HCT116 (cell line): ENCODE data around the gene ALG3.

Experiments used
- CEBPB ChIP-seq: IDR thresholded peaks from 2 replicates; pipeline ENCODE4 v1.6.1; 2012; ENCODE audit warnings: low read depth
- POLR2A ChIP-seq: IDR thresholded peaks from 2 replicates; pipeline ENCODE4 v1.7.0; 2011; ENCODE audit warnings: borderline replicate concordance; ENCODE audit not compliant: insufficient read depth, insufficient read length; ENCODE audit errors: extremely low read depth
- POLR2AphosphoS5 ChIP-seq: IDR thresholded peaks from 2 replicates; pipeline ENCODE4 v1.6.1; 2011; ENCODE audit warnings: mild to moderate bottlenecking, low read depth, low read length, moderate library complexity
- SP1 ChIP-seq: IDR thresholded peaks from 2 replicates; pipeline ENCODE4 v1.6.1; 2012; ENCODE audit warnings: low read depth
- YY1 ChIP-seq: IDR thresholded peaks from 2 replicates; pipeline ENCODE4 v1.6.1; 2011; ENCODE audit warnings: low read length, low read depth, moderate library complexity, mild to moderate bottlenecking; ENCODE audit not compliant: insufficient replicate concordance; ENCODE audit errors: extremely low read depth
- TF ChIP-seq, protein P1 (sequence below), 3 experiments: fragments of 200-600 bp in 1 of 3; sonication (generic) in 1 of 3; IDR thresholded peaks in 2 of 3; conservative IDR thresholded peaks in 1 of 3; 2 replicates each; pipeline ENCODE4 v1.5.1; 2012 to 2017; ENCODE audit warnings: low read depth in 2 of 3, low read length in 2 of 3, antibody characterized with exemption in 1 of 3, borderline replicate concordance in 1 of 3, control low read depth in 1 of 3, mild to moderate bottlenecking in 1 of 3, mixed read lengths in 1 of 3, mixed run types in 1 of 3, moderate library complexity in 1 of 3; ENCODE audit not compliant: insufficient read depth in 1 of 3
- TF ChIP-seq, protein P2 (sequence below): IDR thresholded peaks from 2 replicates; pipeline ENCODE4 v1.6.1; 2012; ENCODE audit warnings: low read depth

DNA sequence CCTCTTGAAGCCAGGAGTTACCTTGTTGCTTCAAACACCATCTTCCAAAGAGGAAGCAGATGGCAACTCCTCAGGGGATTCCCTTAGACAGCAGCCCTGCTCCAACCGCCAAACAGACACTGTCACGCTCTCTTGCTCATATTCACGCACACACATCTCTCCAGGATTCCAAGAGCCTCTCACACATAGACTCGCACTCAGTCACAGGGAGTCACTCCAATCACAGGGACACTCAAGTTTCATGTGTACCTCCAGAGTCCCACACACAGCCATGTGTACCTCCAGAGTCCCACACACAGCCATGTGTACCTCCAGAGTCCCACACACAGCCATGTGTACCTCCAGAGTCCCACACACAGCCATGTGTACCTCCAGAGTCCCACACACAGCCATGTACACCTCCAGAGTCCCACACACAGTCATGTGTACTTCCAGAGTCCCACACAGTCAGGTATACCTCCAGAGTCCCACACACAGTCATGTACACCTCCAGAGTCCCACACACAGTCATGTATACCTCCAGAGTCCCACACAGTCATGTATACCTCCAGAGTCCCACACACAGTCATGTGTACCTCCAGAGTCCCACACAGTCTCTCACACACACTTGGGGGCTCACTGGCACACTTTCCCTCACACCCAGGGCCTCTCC, 13.3 kb downstream of the ALG3 start:
- no peak for TF ChIP-seq CEBPB
- TF ChIP-seq, protein P1, sequence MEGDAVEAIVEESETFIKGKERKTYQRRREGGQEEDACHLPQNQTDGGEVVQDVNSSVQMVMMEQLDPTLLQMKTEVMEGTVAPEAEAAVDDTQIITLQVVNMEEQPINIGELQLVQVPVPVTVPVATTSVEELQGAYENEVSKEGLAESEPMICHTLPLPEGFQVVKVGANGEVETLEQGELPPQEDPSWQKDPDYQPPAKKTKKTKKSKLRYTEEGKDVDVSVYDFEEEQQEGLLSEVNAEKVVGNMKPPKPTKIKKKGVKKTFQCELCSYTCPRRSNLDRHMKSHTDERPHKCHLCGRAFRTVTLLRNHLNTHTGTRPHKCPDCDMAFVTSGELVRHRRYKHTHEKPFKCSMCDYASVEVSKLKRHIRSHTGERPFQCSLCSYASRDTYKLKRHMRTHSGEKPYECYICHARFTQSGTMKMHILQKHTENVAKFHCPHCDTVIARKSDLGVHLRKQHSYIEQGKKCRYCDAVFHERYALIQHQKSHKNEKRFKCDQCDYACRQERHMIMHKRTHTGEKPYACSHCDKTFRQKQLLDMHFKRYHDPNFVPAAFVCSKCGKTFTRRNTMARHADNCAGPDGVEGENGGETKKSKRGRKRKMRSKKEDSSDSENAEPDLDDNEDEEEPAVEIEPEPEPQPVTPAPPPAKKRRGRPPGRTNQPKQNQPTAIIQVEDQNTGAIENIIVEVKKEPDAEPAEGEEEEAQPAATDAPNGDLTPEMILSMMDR (IDR thresholded peaks at IDR 0.05 in 2 of 3, conservative IDR thresholded peaks at IDR 0.05 in 1 of 3; ENCODE audit: borderline replicate concordance in 1 of 3, insufficient read depth in 1 of 3, low read depth in 2 of 3, low read length in 2 of 3): no peak
- no peak for TF ChIP-seq POLR2A
- TF ChIP-seq SP1: no peak
- TF ChIP-seq, protein P2, sequence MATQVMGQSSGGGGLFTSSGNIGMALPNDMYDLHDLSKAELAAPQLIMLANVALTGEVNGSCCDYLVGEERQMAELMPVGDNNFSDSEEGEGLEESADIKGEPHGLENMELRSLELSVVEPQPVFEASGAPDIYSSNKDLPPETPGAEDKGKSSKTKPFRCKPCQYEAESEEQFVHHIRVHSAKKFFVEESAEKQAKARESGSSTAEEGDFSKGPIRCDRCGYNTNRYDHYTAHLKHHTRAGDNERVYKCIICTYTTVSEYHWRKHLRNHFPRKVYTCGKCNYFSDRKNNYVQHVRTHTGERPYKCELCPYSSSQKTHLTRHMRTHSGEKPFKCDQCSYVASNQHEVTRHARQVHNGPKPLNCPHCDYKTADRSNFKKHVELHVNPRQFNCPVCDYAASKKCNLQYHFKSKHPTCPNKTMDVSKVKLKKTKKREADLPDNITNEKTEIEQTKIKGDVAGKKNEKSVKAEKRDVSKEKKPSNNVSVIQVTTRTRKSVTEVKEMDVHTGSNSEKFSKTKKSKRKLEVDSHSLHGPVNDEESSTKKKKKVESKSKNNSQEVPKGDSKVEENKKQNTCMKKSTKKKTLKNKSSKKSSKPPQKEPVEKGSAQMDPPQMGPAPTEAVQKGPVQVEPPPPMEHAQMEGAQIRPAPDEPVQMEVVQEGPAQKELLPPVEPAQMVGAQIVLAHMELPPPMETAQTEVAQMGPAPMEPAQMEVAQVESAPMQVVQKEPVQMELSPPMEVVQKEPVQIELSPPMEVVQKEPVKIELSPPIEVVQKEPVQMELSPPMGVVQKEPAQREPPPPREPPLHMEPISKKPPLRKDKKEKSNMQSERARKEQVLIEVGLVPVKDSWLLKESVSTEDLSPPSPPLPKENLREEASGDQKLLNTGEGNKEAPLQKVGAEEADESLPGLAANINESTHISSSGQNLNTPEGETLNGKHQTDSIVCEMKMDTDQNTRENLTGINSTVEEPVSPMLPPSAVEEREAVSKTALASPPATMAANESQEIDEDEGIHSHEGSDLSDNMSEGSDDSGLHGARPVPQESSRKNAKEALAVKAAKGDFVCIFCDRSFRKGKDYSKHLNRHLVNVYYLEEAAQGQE: no peak
- TF ChIP-seq POLR2AphosphoS5: no peak
- TF ChIP-seq YY1: no peak
